ENCODE data around the gene RNH1. TPM values are rescaled to one million over a fixed set of nuclear protein-coding genes. Genes with fewer than 3 reads are reported as not detected.

Gene RNH1
- total and polyA plus RNA-seq, 4 experiments from 2014 or later = 98.4 to 187 (median 134) TPM

DNA sequence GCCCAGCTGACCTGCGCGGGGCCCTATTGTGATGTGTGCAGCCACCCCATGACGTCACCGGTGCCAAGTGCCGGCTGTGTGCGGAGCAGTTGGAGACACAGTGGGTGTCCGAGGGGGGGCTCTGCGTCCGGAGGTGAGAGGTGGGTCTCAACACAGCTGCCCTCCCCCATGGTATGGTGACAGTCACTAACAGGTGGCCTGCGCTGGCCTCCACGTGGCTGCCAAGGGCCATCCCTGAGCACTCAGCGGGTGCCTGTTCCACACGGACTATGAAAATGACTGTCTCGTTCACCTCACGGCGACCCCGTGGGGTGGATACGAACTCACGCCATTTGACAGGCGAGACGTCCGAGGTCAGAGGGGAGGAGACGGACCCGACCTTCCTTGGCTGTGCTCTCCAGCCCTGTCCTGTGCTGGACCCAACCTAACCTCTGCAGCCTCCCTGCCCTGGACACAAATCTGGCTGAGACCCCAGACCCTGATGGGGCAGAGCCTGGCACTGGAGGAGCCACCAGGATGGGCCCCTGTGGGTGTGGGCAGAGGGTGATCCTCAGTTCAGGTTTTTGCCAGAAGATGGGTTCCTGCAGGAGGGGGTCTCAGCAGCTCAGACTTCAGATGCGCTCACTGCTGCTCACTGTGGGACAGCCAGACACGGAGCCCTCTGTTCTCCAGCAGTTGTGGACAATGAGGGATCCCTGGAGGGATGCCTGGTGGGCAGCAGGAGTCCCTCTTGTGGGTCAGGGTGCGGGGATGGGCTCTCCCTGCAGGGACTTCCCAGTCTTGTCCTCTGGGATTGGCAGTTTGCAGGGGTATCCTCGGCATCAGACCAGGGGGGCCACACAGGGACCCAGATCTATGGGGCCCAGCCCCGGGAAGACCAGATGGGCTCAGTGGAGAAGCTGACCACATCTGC, 22.0 kb upstream of the RNH1 start:
- intact Hi-C loops (cut with micrococcal nuclease) = no loop called here
- H3K36me3 ChIP-seq (ENCODE audit: insufficient read depth, low read length) = peaks cover 24% of the 10 kb centered on the region
- ChIA-PET POLR2A (ENCODE audit: partially characterized antibody) (no interaction called here), CTCF (ENCODE audit: partially characterized antibody) (no interaction called here)
- Mint-ChIP-seq H3K27me3 (no peaks in the 10 kb centered on the region), H3K36me3 (peaks cover 0 to 13% of the 10 kb centered on the region in 2 donors), H3K4me1 (peaks cover 0 to 4% (median 0%) of the 10 kb centered on the region in 4 donors), H3K27ac (no peak overlapping the region), H3K9me3 (no peaks in the 10 kb centered on the region), H3K4me3 (no peak overlapping the region)
- H3K27ac ChIP-seq (ENCODE audit: low read depth, low read length) = no peak overlapping the region
- peak in 1 of 5 donors; percentile 32 for DNase-seq
- H3K27me3 ChIP-seq (ENCODE audit: insufficient read depth, low read length) = no peaks in the 10 kb centered on the region
- H3K4me3 ChIP-seq (ENCODE audit: low read length in 2 of 2) = no peak overlapping the region
- peaks cover 5% of the 10 kb centered on the region for H3K4me1 ChIP-seq (ENCODE audit: insufficient read depth, low read length)
- H3K9me3 ChIP-seq (ENCODE audit: control insufficient read depth in 1 of 2, low read length in 2 of 2) = no peaks in the 10 kb centered on the region

DNA sequence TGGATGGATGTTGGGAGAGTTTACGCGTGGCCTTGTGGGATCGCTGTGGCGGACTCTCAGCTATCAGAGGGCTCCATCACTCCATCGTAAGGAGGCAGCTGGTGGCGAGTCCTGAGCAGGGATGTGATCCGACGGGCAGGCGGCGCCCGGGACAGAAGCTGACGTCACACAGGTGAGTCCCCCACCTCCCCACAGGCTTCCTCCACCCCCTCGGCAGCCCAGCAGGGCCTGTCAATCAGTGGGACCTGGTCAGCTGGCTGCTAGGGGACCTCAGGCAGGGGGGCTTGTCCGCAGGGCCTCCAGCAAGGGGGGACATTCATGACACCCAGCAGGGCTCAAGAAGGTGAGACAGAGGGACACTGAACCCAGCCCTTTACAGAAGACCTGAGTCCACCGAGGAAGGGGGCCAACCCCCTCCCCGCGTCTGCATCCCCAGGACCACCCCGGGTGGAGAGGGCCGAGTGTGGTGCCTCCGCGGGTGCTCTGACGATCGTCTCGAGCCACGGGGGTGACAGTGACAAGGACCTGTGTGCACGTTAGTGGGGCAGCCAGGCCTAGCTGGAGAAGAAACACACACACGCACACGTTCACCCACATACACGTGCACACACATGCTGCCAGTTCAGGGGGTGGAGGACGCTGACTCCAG, 21.2 kb upstream of the RNH1 start:
- Mint-ChIP-seq H3K27me3 (no peaks in the 10 kb centered on the region), H3K4me3 (no peak overlapping the region), H3K36me3 (peaks cover 0 to 11% of the 10 kb centered on the region in 2 donors), H3K9me3 (no peaks in the 10 kb centered on the region), H3K4me1 (no peaks in the 10 kb centered on the region), H3K27ac (no peak overlapping the region)
- intact Hi-C loops (cut with micrococcal nuclease) = no loop called here
- H3K36me3 ChIP-seq (ENCODE audit: insufficient read depth, low read length) = peaks cover 20% of the 10 kb centered on the region
- POLR2A ChIA-PET (ENCODE audit: partially characterized antibody) = no interaction called here
- H3K9me3 ChIP-seq (ENCODE audit: control insufficient read depth in 1 of 2, low read length in 2 of 2) = no peaks in the 10 kb centered on the region
- H3K27me3 ChIP-seq (ENCODE audit: insufficient read depth, low read length) = no peaks in the 10 kb centered on the region
- peak in 1 of 5 donors; percentile 13 for DNase-seq
- no peak overlapping the region for H3K4me3 ChIP-seq (ENCODE audit: low read length in 2 of 2)
- H3K27ac ChIP-seq (ENCODE audit: low read depth, low read length) = no peak overlapping the region
- CTCF ChIA-PET (ENCODE audit: partially characterized antibody) = no interaction called here
- H3K4me1 ChIP-seq (ENCODE audit: insufficient read depth, low read length) = no peaks in the 10 kb centered on the region

DNA sequence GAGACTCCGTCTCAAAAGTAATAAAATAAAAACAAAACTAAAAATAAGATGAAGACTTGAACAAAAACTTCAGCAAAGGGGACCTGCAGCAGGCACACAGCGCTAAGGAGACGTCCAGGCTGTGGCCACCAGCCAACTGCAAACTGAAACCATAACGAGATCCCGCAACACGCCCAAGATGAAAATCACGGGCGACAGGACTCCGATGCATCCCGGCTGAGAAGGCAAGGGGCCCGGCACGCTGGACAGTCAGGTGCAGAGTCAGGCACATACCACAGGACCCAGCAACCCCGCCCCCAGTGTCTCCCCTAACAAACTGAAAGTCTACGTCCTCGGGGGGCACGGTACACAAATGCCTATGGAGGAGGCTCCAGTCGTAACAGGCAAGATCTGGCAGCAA, 19.1 kb upstream of the RNH1 start:
- DNase-seq = peak in 1 of 5 donors; percentile 20
- Mint-ChIP-seq H3K9me3 (peaks cover 0 to 3% (median 0%) of the 10 kb centered on the region in 8 donors), H3K4me3 (no peak overlapping the region), H3K27me3 (no peaks in the 10 kb centered on the region), H3K36me3 (peaks cover 0 to 2% of the 10 kb centered on the region in 2 donors), H3K4me1 (no peaks in the 10 kb centered on the region), H3K27ac (no peak overlapping the region)
- CTCF ChIA-PET (ENCODE audit: partially characterized antibody) = no interaction called here
- Histone ChIP-seq H3K4me1 (ENCODE audit: insufficient read depth, low read length) (no peaks in the 10 kb centered on the region), H3K27me3 (ENCODE audit: insufficient read depth, low read length) (no peaks in the 10 kb centered on the region), H3K27ac (ENCODE audit: low read depth, low read length) (no peak overlapping the region), H3K4me3 (ENCODE audit: low read length in 2 of 2) (no peak overlapping the region), H3K9me3 (ENCODE audit: control insufficient read depth in 1 of 2, low read length in 2 of 2) (no peaks in the 10 kb centered on the region), H3K36me3 (ENCODE audit: insufficient read depth, low read length) (peaks cover 1% of the 10 kb centered on the region)
- POLR2A ChIA-PET (ENCODE audit: partially characterized antibody) = no interaction called here
- intact Hi-C loops (cut with micrococcal nuclease) = no loop called here

DNA sequence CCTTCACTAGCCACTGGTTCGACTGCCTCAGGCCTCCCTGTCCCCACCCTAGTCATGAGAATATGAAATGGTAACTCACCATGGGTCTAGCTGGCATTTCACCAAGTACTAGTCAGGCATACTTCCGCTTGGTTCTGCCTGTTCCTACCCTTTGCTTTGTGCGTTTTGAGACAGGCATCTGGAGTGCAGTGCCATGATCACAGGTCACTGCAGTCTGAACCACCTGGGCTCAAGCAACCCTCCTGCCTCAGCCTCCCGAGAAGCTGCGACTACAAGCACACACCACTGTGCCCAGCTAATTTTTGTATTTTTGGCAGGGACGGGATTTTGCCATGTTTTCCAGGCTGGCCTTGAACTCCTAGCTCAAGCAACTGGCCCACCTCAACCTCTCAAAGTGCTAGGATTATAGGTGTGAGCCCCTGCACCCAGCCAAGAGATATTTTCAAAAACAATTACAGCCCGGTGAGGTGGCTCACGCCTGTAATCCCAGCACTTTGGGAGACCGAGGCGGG, 14.2 kb upstream of the RNH1 start:
- H3K4me1 Mint-ChIP-seq = peaks cover 2 to 12% (median 3%) of the 10 kb centered on the region in 4 donors
- H3K27me3 ChIP-seq (ENCODE audit: insufficient read depth, low read length) = no peaks in the 10 kb centered on the region
- peaks cover 0 to 8% (median 1%) of the 10 kb centered on the region in 8 donors for H3K9me3 Mint-ChIP-seq
- H3K27ac Mint-ChIP-seq = peak overlapping the region in 1 of 7 donors; percentile 78
- no peak overlapping the region for H3K4me3 Mint-ChIP-seq
- CTCF ChIA-PET (ENCODE audit: partially characterized antibody) = interaction anchor here (0.6 to 1.5 kb wide), 3 partner anchors 70 to 270 kb away, joined by 3 read pairs; no protein-coding TSS in a partner anchor
- intact Hi-C loops (cut with micrococcal nuclease) = no loop called here
- H3K27ac ChIP-seq (ENCODE audit: low read depth, low read length) = no peak overlapping the region
- H3K9me3 ChIP-seq (ENCODE audit: control insufficient read depth in 1 of 2, low read length in 2 of 2) = no peaks in the 10 kb centered on the region
- POLR2A ChIA-PET (ENCODE audit: partially characterized antibody) = no interaction called here
- peaks cover 4% of the 10 kb centered on the region for H3K4me1 ChIP-seq (ENCODE audit: insufficient read depth, low read length)
- no peaks in the 10 kb centered on the region for H3K27me3 Mint-ChIP-seq
- no peak overlapping the region for H3K4me3 ChIP-seq (ENCODE audit: low read length in 2 of 2)
- no peak for DNase-seq
- H3K36me3 Mint-ChIP-seq = no peaks in the 10 kb centered on the region
- H3K36me3 ChIP-seq (ENCODE audit: insufficient read depth, low read length) = no peaks in the 10 kb centered on the region

DNA sequence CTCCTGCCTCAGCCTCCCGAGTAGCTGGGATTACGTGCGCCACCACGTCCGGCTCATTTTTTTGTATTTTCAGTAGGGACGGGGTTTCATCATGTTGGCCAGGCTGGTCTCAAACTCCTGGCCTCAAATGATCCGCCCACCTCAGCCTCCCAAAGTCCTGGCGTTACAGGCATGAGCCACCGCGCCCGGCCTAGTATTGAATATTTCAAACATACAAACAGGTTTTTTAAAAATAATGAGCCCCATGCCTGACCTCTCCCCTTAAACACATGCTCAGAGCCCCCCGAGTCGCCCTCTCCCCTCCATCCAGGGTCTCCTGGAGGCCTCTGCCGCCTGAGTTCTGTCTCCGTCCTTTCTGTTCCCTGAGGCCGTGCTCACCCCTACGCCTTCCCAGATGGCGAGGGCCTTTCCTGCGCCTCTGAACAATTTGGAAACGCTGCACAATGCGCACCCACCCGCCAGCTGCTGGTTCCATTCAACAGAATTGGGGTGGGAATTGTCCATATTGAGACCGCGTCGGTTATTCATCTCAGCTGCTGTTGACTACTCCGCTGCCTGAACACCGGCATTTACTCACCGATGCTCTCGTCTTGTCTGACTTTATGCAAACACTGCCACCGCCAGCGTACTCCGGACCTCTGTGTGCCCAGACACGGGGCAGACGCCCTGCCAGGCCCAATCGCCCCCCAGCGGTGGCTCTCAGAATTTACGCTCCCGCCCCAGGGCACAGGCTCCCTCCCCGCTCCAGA, 13.6 kb upstream of the RNH1 start:
- no peaks in the 10 kb centered on the region for H3K36me3 Mint-ChIP-seq
- Histone ChIP-seq H3K4me1 (ENCODE audit: insufficient read depth, low read length) (peaks cover 4% of the 10 kb centered on the region), H3K36me3 (ENCODE audit: insufficient read depth, low read length) (no peaks in the 10 kb centered on the region), H3K9me3 (ENCODE audit: control insufficient read depth in 1 of 2, low read length in 2 of 2) (no peaks in the 10 kb centered on the region), H3K27me3 (ENCODE audit: insufficient read depth, low read length) (no peaks in the 10 kb centered on the region), H3K4me3 (ENCODE audit: low read length in 2 of 2) (no peak overlapping the region), H3K27ac (ENCODE audit: low read depth, low read length) (no peak overlapping the region)
- no peak for DNase-seq
- peaks cover 0 to 15% (median 1%) of the 10 kb centered on the region in 8 donors for H3K9me3 Mint-ChIP-seq
- H3K27me3 Mint-ChIP-seq = no peaks in the 10 kb centered on the region
- intact Hi-C loops (cut with micrococcal nuclease) = no loop called here
- peak overlapping the region in 2 of 7 donors; percentile 25 to 78 for H3K27ac Mint-ChIP-seq
- peak overlapping the region in 1 of 8 donors; percentile 46 for H3K4me3 Mint-ChIP-seq
- ChIA-PET CTCF (ENCODE audit: partially characterized antibody) (interaction anchor here (1.5 kb wide), 1 partner anchor 270 kb away, joined by 3 read pairs; no protein-coding TSS in a partner anchor), POLR2A (ENCODE audit: partially characterized antibody) (no interaction called here)
- H3K4me1 Mint-ChIP-seq = peaks cover 2 to 12% (median 3%) of the 10 kb centered on the region in 4 donors

DNA sequence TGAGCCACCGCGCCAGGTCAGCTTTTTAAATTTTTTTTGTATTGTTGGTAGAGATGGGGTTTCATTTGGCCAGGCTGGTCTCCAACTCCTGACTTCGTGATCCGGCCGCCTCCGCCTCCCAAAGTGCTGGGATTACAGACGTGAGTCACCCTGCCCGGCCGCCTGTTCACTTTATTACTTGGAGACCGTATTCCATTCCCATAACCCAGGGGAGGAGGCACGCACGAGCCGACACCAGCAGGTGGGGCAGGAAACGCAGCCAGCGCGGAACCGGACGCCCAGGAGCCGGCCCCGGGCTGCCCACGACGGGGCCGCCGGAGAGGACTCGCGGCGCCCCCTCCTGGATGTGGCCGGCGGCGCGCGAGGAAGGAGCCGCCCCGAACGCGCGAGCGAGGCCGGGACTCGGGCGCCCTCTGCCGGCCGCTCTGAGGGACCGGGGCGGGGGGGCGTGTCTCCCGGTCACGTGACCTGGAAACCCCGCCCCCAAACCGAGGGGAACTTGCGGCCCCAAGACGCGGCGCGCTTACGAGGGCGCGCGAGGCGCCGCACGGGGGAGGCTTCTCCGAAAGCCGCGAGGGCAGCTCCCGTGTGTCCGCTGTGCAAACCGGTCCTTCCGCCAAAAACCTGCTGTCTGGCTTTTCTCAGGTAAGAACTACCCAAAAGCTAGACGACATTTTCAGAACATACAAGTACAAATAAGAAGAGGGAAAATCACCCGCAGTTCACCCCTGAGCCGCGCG, 11.6 kb upstream of the RNH1 start:
- Histone ChIP-seq H3K36me3 (ENCODE audit: insufficient read depth, low read length) (no peaks in the 10 kb centered on the region), H3K27ac (ENCODE audit: low read depth, low read length) (no peak overlapping the region), H3K4me3 (ENCODE audit: low read length in 2 of 2) (peak overlapping the region in 1 of 2 donors; percentile 30), H3K9me3 (ENCODE audit: control insufficient read depth in 1 of 2, low read length in 2 of 2) (no peaks in the 10 kb centered on the region), H3K4me1 (ENCODE audit: insufficient read depth, low read length) (peaks cover 4% of the 10 kb centered on the region), H3K27me3 (ENCODE audit: insufficient read depth, low read length) (no peaks in the 10 kb centered on the region)
- POLR2A ChIA-PET (ENCODE audit: partially characterized antibody) = interaction anchor here (0.8 to 1.9 kb wide), 6 partner anchors 10 to 250 kb away, joined by 3 to 16 read pairs (median 5); partner anchors contain the start of genes HRAS and RNH1
- H3K27me3 Mint-ChIP-seq = no peaks in the 10 kb centered on the region
- no peaks in the 10 kb centered on the region for H3K36me3 Mint-ChIP-seq
- H3K27ac Mint-ChIP-seq = peak overlapping the region; percentile 80 to 92 (median 88)
- H3K4me3 Mint-ChIP-seq = peak overlapping the region; percentile 20 to 91 (median 84)
- intact Hi-C loops (cut with micrococcal nuclease) = loop anchor here (1.0 to 5.0 kb wide), 4 partner anchors 11 to 211 kb away; partner anchors contain the start of genes HRAS, IFITM2, PTDSS2 and RNH1
- peaks cover 2 to 12% (median 3%) of the 10 kb centered on the region in 4 donors for H3K4me1 Mint-ChIP-seq
- peaks cover 0 to 15% (median 1%) of the 10 kb centered on the region in 8 donors for H3K9me3 Mint-ChIP-seq
- CTCF ChIA-PET (ENCODE audit: partially characterized antibody) = interaction anchor here (0.6 to 2.0 kb wide), 15 partner anchors 9 to 267 kb away, joined by 3 to 23 read pairs (median 4); partner anchors contain the start of genes LRRC56, RNH1 and SIGIRR
- peak; percentile 82 to 91 (median 84) for DNase-seq
